HG02884 (cell line): ENCODE data around the gene FAM184B.
A peak's percentile ranks its signal among the peaks of the same experiment; 100 is the strongest.
"Not testable (repeated sequence)": the region's sequence is repeated elsewhere in the genome, so short reads cannot be mapped to it uniquely, and the experiment has no call there.

Experiments used
- ATAC-seq: cut with Tn5 transposase; IDR thresholded peaks from one replicate; pipeline ENCODE4 v1.9.1; 2021; ENCODE audit warnings: mild to moderate bottlenecking, moderate library complexity; ENCODE audit not compliant: unreplicated experiment

The FAM184B gene

DNA sequence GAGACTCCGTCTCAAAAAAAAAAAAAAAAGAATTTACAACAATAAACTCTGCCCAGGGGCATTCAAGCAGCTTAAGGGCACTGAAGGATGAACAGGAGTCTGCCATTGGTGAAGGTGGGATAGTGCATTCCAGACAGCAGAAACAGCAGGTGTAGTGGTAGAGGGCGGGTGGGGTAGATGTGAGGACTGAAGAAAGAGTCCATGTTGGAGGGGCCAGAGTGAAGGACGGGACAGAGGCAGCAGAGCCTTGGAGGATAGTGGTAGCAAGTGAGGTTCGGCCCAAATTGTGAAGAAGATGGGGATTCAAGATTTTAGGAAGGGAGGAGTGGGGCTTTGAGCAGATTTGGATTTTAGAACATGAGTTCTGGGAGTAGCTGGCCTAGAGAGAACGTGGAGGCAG, 91.3 kb downstream of the FAM184B start:
- ATAC-seq = no peak

DNA sequence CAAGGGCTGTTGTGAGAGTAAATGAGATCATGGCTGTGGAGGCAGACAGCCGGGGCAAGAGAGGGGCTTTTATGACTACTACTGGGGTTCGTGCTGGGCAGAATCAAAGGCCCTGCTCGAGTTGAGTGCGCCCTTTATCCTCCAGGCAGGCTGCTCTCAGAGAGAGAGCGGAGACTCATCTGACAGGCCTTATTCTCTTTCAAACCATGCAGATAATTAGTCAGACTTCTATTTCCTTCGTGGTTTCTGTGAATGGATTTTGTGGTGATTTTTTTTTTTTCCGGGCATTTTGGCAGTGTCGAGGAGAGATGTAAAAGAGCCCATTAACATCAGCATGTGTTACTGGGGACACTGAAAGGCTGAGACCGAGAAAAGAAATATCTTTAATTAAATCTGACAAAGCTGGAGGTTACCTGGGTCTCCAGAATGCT, 93.4 kb downstream of the FAM184B start:
- no peak for ATAC-seq

DNA sequence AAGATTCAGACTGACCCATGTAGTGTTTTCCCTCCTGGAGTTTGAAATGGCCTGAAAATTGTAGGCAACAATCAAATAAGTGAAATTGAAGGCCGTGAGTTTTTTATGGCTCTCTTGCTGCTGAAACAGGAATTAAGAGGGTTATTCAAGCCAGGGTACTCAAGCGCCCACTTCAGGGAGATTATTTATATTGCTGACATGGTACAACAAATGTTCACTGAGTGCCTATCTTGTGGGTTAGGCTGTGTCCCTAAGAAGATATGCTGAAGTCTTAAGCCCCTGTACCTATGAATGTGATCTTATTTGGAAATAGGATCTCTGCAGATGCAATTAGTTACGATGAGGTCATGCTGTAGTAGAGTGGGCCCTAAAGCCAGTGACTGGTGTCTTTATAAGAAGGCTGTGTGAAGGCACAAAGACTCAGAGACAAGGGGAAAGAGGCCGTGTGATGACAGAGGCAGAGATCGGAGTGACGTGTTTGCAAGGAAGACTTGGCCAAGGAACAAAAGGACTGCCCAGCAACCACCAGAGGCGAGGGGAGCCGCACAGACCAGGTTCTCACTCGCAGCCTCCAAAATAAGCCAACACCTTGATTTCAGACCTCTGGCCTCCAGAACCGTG, 94.1 kb downstream of the FAM184B start:
- ATAC-seq = no peak

DNA sequence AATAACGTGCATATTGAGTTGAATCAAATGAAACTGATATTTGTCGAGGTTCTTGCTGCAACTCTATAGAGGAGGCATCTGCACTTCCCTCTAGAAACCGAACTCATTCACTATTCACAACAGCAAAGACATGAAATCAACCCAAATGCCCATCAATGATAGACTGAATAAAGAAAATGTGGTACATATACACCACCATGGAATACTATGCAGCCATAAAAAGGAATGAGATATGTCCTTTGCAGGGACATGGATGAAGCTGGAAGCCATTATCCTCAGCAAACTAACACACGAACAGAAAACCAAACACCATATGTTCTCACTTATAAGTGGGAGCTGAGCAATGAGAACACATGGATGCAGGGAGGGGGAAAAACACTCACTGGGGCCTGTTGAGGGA, 96.8 kb downstream of the FAM184B start:
- not testable (repeated sequence) for ATAC-seq

DNA sequence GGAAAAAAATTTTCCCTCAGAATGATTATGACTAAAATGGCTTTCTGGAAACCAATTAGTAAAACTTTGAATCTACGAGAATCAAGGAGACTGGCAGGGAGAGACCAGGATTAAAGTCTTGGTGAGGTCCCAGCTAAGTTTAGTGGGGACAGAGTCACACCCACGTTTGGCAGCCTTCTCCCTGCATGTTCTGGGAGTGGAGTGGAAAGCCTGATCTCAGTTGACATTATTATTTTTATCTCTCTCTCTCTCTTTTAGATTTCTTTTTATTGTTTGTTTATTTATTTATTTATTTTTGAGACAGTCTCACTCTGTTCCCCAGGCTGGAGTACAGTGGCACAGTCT, 99.2 kb downstream of the FAM184B start:
- ATAC-seq = no peak

DNA sequence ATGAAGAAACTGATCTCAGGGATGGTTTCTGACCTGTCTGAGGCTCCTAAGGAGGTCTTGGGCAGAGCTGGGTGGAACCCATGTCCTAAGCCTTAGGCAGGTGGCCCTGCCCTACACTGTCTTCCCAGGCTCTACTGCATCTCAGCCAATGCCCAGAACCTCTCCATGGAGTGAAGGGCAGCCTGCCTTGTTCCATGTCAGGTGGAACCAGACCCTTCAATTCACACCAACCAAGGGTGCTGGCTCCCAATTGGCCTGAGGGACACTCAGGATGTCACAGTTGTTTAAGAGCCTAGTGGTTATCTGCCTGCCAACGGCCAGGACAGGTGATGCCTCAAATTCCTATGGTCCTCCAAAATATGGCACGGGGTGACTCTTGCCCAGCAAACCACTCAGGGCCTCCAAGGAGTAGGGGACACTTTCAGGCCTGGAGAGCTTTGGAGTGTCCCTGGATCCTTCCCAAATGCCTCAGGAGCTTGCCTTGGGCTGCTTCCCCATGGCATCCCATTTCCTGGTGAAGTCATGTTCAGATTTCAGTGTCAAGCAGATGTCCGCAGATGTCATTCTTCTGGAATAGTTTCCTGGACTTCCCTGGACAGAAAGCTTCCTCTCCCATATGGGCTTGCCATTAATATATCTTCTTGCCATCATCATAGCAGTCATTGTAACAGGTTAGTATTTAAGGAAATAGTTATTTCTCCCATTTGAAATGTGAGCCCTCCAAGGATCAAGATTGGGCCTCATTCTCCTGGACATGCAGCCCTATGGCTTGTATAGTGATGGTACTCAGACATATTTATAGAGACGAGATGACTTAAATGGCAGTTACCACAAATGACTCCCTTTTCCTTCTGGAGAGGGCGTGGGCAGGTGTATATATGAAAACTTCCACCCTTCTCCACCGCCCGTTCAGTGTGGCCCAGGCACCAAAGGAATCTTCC, 99.9 kb downstream of the FAM184B start:
- no peak for ATAC-seq

DNA sequence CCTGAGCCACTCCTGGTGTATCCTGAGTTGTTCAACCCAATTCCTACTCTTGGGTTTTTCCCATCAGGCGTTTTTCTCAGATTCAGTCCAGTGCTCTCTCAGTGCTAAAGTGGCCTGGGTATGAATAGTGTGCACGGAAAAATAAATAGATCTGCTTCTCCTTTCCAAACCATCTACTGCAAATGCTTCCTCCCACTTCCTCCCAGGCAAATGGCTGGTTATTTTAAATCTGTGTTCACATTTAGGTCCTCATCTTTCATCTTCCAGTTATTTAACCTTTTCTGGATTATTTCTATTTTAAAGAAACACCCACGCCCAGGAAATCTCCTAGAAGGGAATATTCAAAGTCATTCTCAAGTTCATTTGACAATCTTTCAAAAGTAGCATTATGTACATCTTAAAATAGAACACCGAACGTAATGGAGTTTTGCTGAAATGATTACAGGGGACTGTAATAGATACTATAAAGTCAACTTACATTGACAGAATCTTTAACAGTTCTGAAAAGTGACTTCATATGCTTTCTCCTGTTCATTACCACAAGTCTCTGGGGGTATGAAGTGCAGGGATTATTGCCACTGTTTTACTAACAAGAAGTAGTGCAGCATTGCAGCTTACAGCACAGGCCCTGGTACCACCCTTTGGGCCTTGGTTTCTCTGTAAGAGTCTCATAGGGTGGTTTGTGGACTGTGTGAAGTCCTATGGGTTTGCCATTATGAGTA, 100.7 kb downstream of the FAM184B start:
- ATAC-seq = no peak

DNA sequence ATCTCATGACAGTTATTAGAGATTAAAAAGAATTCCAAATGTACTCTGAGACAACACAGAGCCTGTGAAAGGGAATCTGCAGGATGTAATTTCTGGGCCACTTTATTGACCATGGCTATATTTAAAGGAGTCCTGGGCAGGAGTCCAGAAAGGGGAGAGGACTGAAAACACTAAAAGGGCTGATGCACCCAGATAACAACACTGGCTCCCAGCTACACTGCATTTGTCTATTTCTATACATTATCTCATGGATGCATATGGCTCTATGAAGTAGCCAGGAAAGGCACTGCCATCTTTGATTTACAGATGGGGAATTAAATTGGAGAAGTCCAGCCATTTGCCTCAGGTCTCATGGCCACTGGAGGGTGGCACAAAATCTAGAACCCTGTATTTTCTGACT, 111.0 kb downstream of the FAM184B start:
- no peak for ATAC-seq

DNA sequence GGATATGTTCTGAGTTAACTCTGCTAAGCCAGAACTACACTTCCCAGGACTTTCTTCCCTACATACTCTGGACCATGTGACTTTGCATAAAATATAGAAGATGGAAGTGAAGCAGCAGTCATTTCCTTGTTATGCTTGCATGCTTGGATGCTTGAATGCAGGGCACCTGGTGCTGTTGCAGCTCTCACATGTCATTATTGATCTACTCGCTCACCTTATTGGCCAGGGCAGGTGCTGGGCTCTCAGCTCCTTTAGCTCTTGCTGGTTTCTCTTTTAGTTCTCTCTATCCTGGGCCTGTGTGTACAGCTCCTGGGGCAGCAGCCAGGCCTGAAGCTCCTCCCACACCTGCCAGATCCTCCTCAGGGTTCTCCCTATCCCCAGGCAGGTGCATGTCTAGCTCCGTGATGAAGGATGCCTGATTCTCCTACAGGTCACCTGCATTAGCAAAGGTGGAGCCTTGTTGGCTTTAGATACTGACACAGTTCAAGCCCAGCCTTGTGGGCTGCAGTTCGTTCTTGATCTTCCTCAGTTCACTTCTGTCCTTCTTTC, 113.7 kb downstream of the FAM184B start:
- no peak for ATAC-seq

DNA sequence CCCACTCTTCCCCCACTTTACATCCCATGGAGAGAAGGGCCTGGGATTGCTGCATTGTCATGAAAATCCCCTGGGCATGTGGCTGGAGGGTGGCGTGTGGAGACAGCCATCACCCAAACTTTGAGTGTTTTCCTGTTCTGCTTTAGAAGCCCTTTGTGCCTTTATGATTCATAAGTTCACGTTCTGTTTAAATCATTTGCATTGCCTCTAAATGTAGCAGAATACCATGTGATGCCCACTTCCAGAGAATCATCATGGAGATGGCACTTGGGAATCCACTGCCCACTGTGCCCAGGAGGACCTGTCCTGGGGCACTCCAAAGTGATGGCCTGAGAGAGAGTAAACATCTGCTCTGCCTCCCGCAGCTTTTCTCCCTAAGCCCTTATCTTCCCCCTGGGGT, 114.2 kb downstream of the FAM184B start:
- no peak for ATAC-seq

DNA sequence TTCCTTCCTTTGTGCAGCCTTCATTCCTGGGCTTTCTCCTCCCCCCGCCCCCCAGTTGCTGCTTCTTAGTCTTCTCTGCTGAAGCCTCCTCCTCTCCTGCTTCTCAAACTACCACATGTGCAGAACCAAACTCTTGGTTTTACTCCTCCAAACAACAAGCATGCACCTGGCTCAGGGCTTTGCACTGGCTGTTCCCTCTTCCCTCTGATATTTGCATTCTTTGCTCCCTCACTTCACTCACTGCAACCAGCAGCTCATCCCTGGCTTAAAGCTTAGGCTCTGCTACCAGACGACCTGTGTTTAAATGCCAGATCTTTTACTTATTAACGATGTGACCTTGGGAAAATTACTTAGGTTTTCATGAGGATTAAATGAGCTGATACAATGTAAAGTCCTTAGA, 115.6 kb downstream of the FAM184B start:
- no peak for ATAC-seq

DNA sequence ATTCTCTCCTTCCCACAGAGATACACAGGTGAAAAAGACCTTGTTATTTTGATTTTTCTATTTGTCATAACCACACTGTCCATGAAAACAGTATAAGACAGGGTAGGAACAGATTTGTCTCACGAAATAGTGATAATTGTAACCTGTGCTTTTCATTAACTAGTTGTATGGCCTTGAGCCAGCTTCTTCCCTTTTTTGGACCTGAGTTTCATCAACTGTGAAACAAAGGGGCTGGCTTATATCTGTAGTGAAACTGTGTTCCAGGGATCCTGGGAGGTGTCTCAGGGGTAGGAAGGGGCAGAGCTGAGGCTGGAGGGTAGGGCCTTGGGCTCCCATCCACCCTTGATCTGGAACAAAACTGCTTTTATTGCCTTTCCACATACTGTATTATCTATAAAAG, 116.1 kb downstream of the FAM184B start:
- peak; percentile 40 for ATAC-seq

DNA sequence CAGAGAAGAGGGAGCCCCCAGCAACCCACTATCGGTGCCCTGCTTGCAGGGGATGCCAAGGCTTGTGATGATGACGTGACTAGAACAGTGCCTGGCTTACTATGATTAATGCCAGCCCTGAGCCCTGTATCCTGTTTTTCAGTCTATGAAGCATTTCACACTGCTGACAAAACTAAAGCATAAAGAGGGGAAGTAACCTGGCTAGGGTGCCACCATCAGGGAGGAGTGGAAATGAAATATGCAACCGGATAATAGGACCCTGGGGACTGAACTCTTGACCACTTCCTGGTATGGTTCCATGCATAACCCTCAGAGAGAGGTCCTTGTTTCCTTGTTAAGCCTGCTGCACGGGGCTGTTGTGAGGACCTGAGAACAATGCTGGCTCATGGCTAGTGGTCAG, 116.7 kb downstream of the FAM184B start:
- peak; percentile 77 for ATAC-seq

DNA sequence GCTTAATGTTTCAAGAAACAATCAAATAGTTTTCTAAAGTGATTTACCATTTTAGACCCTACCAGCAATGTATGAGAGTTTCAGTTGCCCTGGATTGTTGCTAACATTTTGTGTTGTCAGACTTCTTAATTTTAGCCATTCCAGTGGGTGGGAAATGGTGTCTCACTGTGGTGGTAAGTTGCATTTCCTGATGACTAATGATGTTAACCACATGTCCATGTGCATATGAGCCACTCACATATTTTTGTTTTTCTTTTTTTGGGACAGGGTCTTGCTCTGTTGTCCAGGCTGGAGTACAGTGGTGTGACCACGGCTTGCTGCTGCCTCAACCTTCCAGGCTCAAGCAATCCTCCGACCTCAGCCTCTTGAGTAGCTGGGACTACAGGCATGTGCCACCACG, 118.7 kb downstream of the FAM184B start:
- no peak for ATAC-seq

DNA sequence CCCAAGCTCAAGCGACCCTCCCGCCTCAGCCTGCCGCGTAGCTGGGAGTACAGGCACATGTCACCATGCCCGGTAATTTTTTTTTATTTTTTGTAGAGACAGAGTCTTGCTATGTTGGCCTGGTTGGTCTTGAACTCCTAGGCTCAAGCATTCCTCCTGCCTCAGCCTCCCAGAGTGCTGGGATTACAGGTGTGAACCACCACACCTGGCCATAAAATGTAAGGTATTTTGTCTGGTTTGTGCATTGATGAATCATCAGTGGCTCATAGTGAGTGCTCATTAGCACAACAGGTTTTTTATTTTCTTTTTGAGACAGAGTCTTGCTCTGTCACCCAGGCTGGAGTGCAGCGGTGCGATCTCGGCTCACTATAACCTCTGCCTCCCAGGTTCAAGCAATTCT, 122.2 kb downstream of the FAM184B start:
- not testable (repeated sequence) for ATAC-seq

DNA sequence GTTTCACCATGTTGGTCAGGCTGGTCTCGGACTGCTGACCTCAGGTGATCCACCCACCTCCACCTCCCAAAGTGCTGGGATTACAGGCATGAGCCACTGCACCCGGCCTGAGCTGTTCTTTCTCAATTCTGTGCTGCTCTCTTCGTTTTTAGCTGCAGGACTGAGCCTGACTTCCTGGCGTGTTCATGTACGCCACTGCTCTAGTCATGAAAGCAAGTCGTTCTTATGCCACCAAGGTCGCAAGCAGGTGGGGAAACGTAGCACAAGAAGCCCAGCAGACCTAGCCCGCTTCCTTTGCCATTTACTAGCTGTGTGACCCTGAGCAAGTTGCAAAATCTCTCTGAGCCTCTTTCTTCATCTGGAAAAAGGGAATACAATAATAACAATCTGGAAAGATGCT, 123.6 kb downstream of the FAM184B start:
- no peak for ATAC-seq

DNA sequence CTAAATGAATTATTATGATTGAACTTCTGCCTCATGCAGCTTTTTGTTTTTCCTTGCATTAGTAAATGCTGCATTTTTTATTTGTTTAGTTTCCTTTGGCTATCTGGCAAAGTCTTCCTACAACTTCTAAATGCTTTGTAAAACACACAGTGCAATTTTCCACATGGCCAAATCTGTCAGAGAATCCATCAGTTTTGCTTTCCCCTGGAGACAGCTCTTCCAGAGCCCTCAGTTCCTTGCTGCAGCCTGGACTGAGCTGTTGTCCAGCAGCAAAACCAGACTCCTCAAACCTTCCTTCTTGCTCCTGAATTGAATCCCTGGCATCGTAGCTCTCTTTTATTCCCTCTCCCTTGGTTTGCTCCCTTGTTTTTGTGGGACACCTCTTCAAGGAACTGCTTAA, 124.3 kb downstream of the FAM184B start:
- no peak for ATAC-seq

DNA sequence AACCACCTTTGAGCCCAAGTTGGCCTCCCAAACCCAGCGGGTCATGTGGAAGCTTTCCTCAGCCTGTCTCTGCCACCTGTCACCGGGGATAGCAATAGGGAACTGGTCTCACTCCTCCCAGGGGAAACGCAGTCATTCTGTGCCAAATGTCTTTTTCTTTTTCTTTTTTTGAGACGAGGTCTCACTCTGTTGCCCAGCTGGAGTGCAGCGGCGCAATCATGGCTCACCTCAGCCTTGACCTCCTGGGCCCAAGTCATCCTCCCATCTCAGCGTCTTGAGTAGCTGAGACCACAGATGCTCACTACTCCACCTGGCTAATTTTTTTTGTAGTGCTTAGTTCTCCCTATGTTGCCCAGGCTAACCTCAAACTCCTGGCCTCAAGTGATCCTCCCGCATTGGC, 126.7 kb downstream of the FAM184B start:
- no peak for ATAC-seq

DNA sequence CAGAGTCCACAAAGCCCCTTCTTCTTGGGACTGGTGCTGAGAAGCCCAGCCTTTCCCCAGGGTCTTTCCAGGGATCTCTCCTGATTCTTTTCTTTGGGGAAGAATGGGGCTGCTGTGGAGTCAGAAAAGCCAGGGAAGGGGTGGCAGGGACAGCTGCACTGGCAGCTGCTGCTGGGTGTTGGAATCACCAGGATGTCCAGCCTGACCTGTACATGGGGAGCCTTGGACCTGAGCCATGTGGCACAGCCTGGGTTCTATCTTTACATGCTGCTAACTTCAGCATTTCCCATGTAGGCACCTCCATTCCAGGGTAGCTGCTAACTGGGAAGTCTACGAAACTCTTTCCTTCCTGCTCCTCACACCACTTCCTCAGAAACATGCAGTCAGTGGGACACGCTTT, 131.0 kb downstream of the FAM184B start:
- ATAC-seq = no peak

DNA sequence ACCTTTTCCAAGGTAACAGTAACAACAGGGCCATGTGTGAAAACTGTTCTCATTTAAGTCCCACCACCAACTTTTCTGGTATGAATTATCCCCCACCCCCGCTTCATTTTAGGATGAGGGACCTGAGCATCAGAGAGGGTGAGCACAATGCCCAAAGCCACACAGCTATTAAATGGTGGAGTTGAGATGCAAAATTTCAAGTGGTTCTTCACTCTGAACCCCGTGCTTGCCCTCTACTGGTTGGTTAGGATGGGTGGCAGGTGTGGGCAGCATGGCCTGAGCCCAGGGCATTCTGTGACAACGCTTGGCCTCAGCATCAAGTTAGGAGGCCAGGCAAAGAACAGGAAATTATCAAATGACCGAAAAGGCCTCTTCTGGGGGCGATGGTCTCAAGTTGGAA, 133.5 kb downstream of the FAM184B start:
- ATAC-seq = no peak

DNA sequence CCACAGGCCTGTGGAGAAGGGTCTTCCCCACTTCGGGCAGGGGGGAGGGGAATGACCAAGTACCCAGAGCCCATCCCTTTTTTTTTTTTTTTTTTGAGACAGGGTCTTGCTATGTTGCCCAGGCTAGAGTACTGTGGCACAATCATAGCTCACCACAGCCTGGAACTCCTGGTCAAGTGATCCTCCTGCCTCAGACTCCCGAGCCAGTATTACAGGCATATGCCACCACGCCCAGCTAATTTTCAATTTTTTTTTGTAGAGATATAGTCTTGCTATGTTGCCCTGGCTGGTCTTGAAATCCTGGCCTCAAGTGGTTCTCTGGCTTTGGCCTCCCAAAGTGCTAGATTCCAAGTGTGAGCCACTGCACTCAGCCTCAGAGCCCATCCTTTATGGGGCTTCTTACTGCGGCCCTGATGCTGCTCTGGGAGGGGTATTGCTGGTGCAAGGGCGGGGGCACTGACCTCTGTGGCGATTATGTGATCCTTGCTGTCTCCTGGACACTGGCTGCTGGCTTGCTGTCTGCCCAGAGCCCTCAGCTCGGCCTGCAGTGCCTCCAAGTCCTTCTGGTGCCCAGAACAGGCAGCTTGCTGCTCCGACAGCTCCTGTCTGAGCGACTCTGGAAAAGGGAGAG, 134.1 kb downstream of the FAM184B start:
- ATAC-seq = no peak
